GM19025 (cell line): ENCODE measurements around the gene CYTH1.

ENCODE experiments used
- ATAC-seq: cut with Tn5 transposase; IDR thresholded peaks from one replicate; pipeline ENCODE4 v1.9.1; 2021; ENCODE audit warnings: mild to moderate bottlenecking, low read depth, moderate library complexity; ENCODE audit not compliant: unreplicated experiment

Gene CYTH1

DNA sequence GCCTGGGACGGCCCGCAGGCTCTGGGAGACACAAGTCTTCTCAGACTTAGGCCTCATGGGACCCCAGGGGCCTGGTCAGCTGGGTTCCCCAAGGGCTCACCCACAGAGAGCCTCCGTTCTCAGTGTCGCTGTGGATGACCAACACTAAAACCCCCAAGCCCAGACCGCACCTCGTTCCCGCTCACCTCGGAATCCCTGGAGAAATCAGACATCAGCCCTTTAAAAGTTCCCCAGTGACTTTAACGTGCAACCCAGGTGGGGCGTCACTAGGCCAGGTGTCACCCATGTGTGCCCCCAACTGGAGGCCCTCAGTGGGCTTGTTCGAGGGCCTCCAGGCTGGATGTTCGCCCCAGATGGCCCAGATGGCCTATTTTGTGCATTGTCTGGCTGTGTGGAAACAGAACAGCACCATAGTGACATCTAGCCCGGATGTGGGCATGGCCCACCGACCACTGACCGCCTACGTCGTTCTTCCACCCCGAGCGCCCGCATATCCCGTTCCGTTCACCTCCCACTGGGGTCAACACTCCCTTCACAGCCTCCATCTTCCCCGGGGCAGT lies 152.6 kb downstream of the CYTH1 start:
- ATAC-seq: no peak

GRCh38 chr17:78628547-78629435 lies 153.3 kb downstream of the CYTH1 start:
- no peak for ATAC-seq

DNA sequence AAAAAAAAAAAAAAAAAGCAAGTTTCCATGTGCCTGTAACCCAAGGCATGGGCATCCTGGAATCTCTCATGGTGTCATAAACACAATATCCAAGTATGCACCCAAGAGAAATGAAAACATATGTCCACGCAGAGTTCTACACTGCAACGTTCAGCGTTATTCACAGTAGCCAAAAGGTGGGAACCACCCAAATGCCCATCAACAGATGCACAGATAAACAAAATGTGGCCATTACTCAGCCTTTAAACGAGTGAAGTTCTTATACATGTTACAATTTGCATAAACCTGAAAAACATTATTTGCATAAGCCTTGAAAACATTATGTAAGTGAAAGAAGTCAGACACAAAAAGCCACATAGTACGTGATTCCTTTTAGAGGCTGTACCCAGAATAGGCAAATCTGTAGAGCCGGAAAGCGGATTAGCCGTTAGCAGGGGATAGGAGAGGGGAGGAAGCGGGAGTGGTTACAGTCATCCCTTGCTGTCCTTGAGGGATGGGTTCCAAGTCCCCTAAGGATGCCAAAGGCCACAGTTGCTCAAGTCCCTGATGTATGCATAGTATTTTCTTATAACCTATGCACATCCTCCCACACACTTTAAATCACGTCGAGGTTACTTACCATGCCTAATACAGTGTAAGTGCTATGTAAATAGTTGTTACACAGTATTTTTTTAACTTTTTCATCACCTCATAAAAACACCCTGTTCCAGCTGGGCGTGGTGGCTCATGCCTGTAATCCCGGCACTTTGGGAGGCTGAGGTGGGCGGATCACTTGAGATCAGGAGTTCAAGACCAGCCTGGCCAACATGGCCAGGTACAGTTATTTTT lies 157.5 kb downstream of the CYTH1 start:
- no peak for ATAC-seq
